Activated T-cell treated with anti-CD3 and anti-CD28 coated beads, Interleukin-2, amount 50 U/mL, for 72 hours (primary cell): ENCODE measurements around the gene CYSTM1. TPM values are rescaled to one million over a fixed set of nuclear protein-coding genes. Genes with fewer than 3 reads are reported as not detected.

Experiments
- ATAC-seq, 2 donors: fragments of 150-1000 bp; cut with Tn5 transposase; replicated peaks in 1 of 2; 2 replicates each; pipeline ENCODE4 v1.10.0; 2021; ENCODE audit warnings: moderate library complexity in 2 of 2, mild to moderate bottlenecking in 1 of 2
- DNase-seq, 2 donors: peaks; one replicate each; pipeline ENCODE4 v3.0.0; 2021 to 2022; ENCODE audit warnings: mixed read lengths in 1 of 2
- H3K27ac Mint-ChIP-seq: one replicate; pipeline ENCODE4 v1.8.0; 2022; ENCODE audit warnings: mild to moderate bottlenecking, moderate library complexity, mixed read lengths
- H3K27me3 Mint-ChIP-seq: one replicate; pipeline ENCODE4 v1.8.0; 2022; ENCODE audit warnings: low read depth, mixed read lengths
- H3K36me3 Mint-ChIP-seq, 2 donors: one replicate each; pipeline ENCODE4 v1.8.0; 2022; ENCODE audit warnings: mixed read lengths in 2 of 2, mild to moderate bottlenecking in 1 of 2; ENCODE audit not compliant: insufficient read depth in 2 of 2
- H3K4me1 Mint-ChIP-seq: one replicate; pipeline ENCODE4 v1.8.0; 2022; ENCODE audit warnings: low read depth, mixed read lengths
- H3K4me3 Mint-ChIP-seq, 2 donors: one replicate each; pipeline ENCODE4 v1.8.0; 2022; ENCODE audit warnings: mild to moderate bottlenecking in 2 of 2, mixed read lengths in 2 of 2, moderate library complexity in 2 of 2
- H3K9me3 Mint-ChIP-seq, 2 donors: one replicate each; pipeline ENCODE4 v1.8.0; 2022; ENCODE audit warnings: mixed read lengths in 2 of 2
- total RNA-seq, 2 donors: library from RNA; stranded (reverse); gene quantifications; one replicate each; pipeline ENCODE4 v1.2.3, GENCODE V29; 2022

The CYSTM1 gene
- total RNA-seq, 2 donors from 2014 or later, result 15.3 to 18.9 TPM

DNA sequence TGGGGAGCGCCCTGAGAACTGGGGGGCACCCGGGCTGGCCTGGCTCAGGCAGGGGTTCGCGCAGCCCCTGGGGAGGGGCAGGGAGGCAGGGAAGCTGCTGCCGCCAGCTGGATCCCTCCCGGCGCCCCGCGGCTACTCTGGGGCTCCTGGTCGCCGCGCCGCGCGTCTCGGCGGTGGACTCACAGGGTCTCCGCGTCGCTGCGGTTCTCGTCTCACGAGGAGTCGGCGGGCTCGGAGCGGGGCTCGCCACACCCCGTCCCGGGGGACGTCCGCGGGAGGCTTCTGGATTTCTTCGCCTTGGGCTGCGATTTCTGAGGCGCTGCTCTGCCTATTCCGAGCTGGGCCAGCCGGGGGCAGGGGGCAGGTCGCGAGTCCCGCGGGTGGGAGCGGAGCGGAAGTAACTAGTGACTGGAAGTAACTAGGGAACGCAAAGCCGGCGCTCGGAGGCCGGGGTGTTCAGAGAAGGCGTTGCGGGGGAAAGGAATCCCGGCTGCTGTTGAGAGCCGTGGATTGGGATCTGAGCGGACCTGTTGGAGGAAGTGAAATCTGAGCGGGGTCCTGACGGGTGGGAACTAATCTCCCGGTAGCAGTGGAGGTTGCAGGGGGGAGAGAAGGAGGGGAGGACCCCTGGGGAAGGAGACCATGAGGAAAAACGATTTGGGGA lies 511 bp downstream of the CYSTM1 start:
- Mint-ChIP-seq H3K9me3 (no peaks in the 10 kb centered on the region), H3K4me1 (peaks cover 17% of the 10 kb centered on the region), H3K36me3 (peaks cover 2 to 3% of the 10 kb centered on the region in 2 donors), H3K4me3 (peak overlapping the region; percentile 88 to 90), H3K27me3 (no peaks in the 10 kb centered on the region), H3K27ac (peak overlapping the region; percentile 45)
- ATAC-seq (peak; percentile 66 to 69), DNase-seq (peak; percentile 74 to 79)

DNA sequence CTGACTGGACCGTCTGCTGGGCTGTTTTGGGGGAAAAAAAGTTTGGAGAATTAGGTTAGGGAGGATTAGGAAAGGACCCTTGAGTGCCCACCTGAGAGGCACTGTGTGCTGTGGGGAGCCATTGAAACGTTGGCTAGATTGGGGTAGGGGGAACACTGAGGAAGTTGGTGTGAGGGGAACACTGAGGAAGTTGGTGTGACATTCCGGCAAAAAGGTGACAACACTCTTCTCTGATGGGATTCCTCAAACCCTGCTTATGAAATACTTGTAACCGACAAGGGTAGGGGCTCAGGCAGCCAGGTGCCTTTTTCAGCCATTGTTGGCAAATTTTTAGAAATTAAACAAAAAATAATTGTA lies 1.0 kb downstream of the CYSTM1 start:
- Mint-ChIP-seq H3K36me3 (peaks cover 2 to 3% of the 10 kb centered on the region in 2 donors), H3K27me3 (no peaks in the 10 kb centered on the region), H3K9me3 (no peaks in the 10 kb centered on the region), H3K4me3 (peak overlapping the region; percentile 88 to 90), H3K27ac (peak overlapping the region; percentile 45), H3K4me1 (peaks cover 17% of the 10 kb centered on the region)
- no peak for DNase-seq
- ATAC-seq, result no peak

DNA sequence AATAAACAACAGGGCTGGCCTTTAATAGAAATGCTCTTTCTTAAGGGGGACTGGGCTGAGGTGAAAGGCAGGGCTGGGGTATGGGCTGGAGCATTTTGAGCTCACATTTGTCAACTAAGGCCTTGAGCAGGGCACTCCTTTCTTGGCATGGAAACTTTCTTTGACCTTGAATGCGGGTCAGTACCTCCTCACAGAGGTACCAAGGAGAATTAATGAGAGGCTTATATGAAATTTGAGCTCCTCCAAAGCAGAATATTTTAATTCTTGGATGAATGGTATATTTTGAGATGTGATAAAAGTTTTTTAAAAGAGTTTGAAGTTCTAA lies 3.1 kb downstream of the CYSTM1 start:
- Mint-ChIP-seq H3K27me3 (no peaks in the 10 kb centered on the region), H3K4me1 (peaks cover 17% of the 10 kb centered on the region), H3K9me3 (no peaks in the 10 kb centered on the region), H3K36me3 (peaks cover 2 to 3% of the 10 kb centered on the region in 2 donors), H3K27ac (no peak overlapping the region), H3K4me3 (no peak overlapping the region)
- ATAC-seq (no peak), DNase-seq (no peak)

DNA sequence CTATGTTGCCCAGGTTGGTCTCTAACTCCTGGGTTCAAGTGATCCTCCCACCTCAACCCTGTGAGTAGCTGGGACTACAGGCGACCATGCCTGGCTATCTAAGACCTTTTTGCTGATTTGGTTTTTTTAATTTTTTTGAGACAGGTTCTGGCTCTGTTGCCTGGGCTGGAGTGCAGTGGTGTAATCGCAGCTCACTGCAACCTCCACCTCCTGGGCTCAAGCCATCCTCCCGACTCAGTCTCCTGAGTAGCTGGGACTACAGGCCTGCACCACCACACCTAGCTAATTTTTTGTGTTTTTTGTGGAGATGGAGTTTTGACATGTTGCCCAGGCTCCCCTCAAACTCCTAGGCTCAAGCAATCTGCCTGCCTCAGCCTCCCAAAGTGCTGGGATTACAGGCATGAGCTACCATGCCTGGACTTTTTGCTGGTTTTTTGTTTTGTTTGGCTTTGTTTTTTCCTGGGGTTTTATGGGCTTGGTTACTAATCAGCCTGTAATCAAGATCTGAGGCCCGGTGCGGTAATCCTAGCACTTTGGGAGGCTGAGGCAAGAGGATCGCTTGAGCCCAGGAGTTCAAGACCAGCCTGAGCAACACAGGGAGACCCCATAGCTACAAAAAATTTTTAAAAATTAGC lies 3.6 kb downstream of the CYSTM1 start:
- H3K4me1 Mint-ChIP-seq, result peaks cover 17% of the 10 kb centered on the region
- ATAC-seq (no peak), DNase-seq (no peak)
- peaks cover 2 to 3% of the 10 kb centered on the region in 2 donors for H3K36me3 Mint-ChIP-seq
- no peaks in the 10 kb centered on the region for H3K27me3 Mint-ChIP-seq
- no peak overlapping the region for H3K4me3 Mint-ChIP-seq
- no peak overlapping the region for H3K27ac Mint-ChIP-seq
- H3K9me3 Mint-ChIP-seq, result no peaks in the 10 kb centered on the region

DNA sequence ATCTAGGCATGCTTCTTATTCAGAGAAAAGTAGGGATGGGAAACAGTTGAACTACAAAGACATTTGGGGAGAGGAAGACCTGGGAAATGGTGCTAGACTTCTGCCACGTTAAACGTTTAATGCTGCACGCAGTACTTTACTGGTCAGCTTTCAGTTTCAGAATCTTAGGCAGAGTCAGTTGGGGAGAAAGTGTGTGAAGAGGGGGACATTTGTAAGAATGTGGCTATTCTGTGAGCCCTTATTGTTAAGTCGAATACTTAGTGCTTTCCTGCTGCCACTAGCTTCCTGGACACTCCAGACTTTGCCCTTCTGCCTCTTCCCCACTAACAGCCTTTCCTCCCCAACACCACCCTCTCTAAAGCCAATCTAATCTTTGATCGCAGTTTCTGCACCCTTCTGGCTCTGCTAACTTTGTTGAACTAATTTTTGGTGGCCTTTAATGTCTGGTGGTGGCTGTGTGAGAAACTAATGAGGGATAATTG lies 6.1 kb downstream of the CYSTM1 start:
- ATAC-seq, result no peak
- Mint-ChIP-seq H3K36me3 (no peaks in the 10 kb centered on the region), H3K27me3 (no peaks in the 10 kb centered on the region), H3K27ac (no peak overlapping the region), H3K4me1 (peaks cover under 1% of the 10 kb centered on the region), H3K4me3 (peak overlapping the region in 1 of 2 donors; percentile 19), H3K9me3 (no peaks in the 10 kb centered on the region)
- DNase-seq, result no peak

DNA sequence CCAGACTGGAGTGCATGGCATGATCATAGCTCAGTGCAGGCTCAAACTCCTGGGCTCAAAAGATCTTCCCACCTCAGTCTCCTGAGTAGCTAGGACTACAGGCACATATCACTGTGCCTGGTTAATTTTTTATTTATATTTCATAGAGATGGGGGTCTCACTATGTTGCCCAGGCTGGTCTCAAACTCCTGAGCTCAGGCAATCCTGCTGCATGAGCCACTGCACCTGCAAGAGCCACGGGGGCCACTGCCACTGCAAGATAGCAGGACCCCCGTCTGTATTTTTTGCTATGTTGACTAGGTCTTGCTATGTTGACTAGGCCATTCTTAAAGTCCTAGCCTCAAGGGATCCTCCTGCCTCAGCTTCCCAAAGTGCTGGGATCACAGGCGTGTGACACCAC lies 6.5 kb downstream of the CYSTM1 start:
- H3K27me3 Mint-ChIP-seq, result no peaks in the 10 kb centered on the region
- no peaks in the 10 kb centered on the region for H3K4me1 Mint-ChIP-seq
- H3K27ac Mint-ChIP-seq, result no peak overlapping the region
- DNase-seq (no peak), ATAC-seq (no peak)
- H3K4me3 Mint-ChIP-seq, result no peak overlapping the region
- H3K9me3 Mint-ChIP-seq, result no peaks in the 10 kb centered on the region
- H3K36me3 Mint-ChIP-seq, result no peaks in the 10 kb centered on the region

DNA sequence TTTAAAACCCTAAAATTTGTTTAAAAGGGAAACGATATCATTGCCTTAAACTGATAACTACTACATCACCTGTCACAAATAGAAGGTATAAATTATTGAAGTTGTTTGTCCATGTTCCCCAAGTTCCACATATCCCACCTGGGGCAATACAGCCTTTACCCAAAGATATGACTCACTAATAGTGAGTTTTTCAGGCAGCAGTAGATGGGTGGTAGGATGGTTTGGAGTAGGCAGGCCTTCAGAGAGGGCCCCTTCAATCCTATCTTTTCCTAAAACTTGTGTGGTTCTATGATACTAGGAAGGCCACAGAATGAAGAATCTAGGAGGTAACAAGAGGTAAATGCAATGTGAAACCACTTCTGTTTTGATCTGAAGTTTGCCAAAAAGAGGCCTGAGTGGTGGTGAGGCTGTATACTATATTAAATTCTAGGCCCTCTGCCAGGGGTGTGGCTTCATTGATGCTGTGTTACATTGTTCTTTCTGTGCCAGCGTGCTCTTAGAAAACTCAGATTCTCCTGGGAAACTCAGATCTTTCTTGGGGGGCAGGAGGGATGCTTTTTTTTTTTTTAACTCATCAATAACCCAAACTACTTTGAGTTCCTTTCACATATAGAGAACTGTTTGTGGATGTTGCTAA lies 7.2 kb downstream of the CYSTM1 start:
- H3K27ac Mint-ChIP-seq, result no peak overlapping the region
- H3K36me3 Mint-ChIP-seq, result no peaks in the 10 kb centered on the region
- no peak for ATAC-seq
- DNase-seq, result no peak
- no peak overlapping the region for H3K4me3 Mint-ChIP-seq
- H3K9me3 Mint-ChIP-seq, result no peaks in the 10 kb centered on the region
- H3K27me3 Mint-ChIP-seq, result no peaks in the 10 kb centered on the region
- H3K4me1 Mint-ChIP-seq, result no peaks in the 10 kb centered on the region

DNA sequence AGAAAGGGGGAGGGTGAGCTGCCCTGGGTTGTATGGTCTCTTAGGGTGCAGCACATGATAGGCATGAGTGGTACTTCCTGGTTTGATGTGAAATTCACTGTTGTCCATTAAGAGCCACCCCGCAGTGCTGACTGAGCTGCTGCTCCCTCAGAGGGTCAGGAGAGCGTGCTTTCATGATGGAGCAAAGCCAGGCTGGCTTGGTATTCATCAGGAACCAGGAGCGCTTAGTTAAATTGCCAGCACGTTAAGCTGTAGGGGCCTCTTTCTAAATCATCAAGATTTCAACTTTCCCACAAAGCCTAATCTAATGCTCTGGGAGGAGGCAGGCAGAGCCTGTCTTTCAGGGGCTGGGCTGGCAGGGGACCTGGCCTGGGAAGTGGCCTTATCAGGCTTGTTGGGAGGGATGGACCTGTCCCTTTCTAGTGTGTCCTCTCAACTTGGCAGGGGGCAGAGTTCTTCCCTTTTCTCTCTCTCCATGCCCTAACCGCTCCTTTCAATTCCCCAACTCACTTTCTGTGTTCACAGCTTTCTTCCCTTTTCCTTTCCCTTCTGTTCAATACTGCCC lies 7.9 kb downstream of the CYSTM1 start:
- Mint-ChIP-seq H3K4me1 (no peaks in the 10 kb centered on the region), H3K4me3 (no peak overlapping the region), H3K9me3 (no peaks in the 10 kb centered on the region), H3K27me3 (no peaks in the 10 kb centered on the region), H3K36me3 (no peaks in the 10 kb centered on the region), H3K27ac (no peak overlapping the region)
- ATAC-seq, result no peak
- no peak for DNase-seq

DNA sequence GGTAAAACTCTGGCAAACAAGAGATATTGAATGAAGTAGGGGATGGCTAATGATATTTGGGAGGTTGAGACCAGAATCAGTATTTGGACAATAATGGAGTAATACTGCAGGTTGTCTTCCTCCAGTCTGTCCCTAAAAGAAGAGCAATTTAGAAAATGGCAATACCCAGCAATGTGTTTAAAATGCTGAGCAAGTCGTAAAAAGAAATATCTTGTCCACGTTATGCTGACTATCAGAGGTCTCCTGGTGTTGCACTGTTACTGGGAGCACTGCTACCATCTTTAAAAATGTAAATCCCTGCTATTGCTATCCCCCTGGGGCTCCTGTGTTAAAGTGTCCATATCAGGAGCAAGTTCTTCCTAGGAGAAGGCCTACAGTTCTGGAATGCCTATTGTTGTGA lies 10.4 kb downstream of the CYSTM1 start:
- Mint-ChIP-seq H3K9me3 (no peaks in the 10 kb centered on the region), H3K27ac (no peak overlapping the region), H3K36me3 (peaks cover 0 to 2% of the 10 kb centered on the region in 2 donors), H3K4me3 (no peak overlapping the region), H3K4me1 (no peaks in the 10 kb centered on the region), H3K27me3 (no peaks in the 10 kb centered on the region)
- no peak for ATAC-seq
- DNase-seq, result no peak

DNA sequence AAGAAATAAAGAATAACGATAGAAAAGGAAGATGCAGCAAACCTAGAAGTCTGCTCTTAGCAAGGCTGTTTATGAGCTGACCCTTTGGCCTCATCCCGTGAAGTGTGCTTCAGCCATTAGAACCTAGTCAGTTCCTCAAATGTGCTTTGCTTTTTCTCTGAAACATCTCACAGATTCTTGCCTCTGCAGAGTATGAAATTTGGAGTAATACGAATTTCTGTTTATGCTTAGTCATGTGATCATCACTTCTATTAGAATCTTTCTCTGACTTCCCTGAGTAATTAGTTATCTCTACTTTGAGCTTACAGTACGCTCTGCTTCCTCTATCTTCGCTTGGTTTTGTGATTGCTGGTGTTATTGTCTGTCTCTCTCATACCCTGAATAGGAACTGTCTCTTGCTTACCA lies 11.3 kb downstream of the CYSTM1 start:
- no peak for DNase-seq
- no peak for ATAC-seq
- H3K4me3 Mint-ChIP-seq, result no peak overlapping the region
- no peaks in the 10 kb centered on the region for H3K27me3 Mint-ChIP-seq
- H3K9me3 Mint-ChIP-seq, result no peaks in the 10 kb centered on the region
- H3K4me1 Mint-ChIP-seq, result no peaks in the 10 kb centered on the region
- H3K36me3 Mint-ChIP-seq, result peaks cover 0 to 2% of the 10 kb centered on the region in 2 donors
- H3K27ac Mint-ChIP-seq, result no peak overlapping the region

DNA sequence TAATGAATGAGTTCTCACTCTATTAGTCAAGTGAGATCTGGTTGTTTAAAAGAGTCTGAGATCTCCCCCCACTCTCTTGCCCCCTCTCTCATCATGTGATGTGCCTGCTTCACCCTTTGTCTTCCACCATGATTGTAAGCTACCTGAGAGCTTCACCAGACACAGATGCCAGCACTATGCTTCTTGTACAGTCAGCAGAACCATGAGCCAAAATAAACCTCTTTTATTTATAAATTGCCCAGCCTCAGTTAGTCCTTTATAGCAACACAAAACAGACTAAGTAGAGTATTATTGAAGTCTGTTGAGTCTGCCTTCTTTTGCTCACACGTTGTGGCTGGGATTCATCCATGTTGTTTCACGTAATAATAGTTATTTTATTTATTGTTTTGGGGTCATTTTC lies 14.3 kb downstream of the CYSTM1 start:
- no peak overlapping the region for H3K27ac Mint-ChIP-seq
- ATAC-seq (no peak), DNase-seq (no peak)
- no peaks in the 10 kb centered on the region for H3K4me1 Mint-ChIP-seq
- no peaks in the 10 kb centered on the region for H3K27me3 Mint-ChIP-seq
- H3K4me3 Mint-ChIP-seq, result no peak overlapping the region
- H3K9me3 Mint-ChIP-seq, result no peaks in the 10 kb centered on the region
- peaks cover 0 to 2% of the 10 kb centered on the region in 2 donors for H3K36me3 Mint-ChIP-seq

DNA sequence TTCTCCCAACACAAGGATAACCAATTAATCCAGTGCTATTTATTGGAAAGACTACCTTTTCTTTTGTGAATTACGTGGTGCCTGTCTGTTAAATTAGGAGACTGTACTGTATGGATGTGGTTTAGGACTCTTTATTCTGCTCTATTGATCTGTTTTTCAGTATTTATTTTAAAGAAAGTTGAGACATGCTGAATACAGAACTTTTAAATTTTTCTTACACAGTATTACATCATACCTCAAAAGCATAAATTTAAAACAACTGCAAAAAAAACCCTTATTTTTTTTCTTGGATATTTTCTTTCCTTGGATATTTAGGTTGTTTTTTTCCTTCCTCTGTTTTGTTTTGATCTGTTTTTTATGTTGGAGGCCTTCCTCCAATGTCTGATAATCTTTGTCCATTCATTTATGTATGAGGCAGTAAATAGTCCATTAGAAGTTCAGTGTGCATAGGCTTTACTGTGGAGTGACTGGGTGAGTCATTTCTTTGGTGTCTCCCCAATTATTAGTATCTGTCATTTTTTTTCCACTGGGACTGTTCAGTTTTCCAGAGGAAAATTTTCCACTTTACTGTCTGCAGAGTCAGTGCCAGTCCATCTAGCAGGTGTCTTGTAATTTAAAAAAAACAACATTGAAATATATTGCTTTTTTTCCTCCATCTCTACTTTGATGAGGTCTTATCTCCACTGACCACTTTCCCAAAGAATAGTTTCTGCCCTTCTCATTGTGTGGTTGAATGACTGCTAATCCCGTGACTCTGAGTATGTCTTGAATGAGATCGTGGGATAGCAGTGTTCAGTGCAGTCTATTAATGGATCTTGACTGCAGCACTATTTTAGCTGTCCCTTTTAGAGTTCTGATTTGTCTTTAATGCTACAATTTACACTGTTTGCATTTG lies 15.2 kb downstream of the CYSTM1 start:
- no peak for DNase-seq
- Mint-ChIP-seq H3K36me3 (peaks cover 0 to 2% of the 10 kb centered on the region in 2 donors), H3K4me3 (no peak overlapping the region), H3K27ac (no peak overlapping the region), H3K9me3 (no peaks in the 10 kb centered on the region), H3K27me3 (no peaks in the 10 kb centered on the region), H3K4me1 (no peaks in the 10 kb centered on the region)
- no peak for ATAC-seq

DNA sequence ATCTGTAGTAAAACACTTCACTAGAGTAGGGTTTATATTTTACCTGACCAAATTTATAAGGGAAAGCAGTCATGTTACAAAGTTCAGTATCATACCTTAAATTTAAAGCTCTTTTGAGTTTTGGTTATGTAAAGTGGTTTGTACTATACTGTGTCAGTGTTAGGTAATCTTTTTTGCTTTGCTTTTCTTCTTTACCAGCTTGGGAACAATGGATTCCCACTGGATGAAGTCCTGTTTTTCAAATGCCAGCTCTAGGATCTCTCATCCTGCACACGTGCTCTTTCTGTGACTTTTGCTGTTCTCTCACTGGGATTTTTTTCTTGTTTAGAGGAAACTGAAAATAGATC lies 15.9 kb downstream of the CYSTM1 start:
- no peak overlapping the region for H3K27ac Mint-ChIP-seq
- H3K27me3 Mint-ChIP-seq, result no peaks in the 10 kb centered on the region
- no peaks in the 10 kb centered on the region for H3K9me3 Mint-ChIP-seq
- H3K4me3 Mint-ChIP-seq, result no peak overlapping the region
- H3K36me3 Mint-ChIP-seq, result peaks cover 0 to 2% of the 10 kb centered on the region in 2 donors
- ATAC-seq (no peak), DNase-seq (no peak)
- no peaks in the 10 kb centered on the region for H3K4me1 Mint-ChIP-seq
